SKM-1 (cell line): Measurements from ENCODE around the gene PRDM16.

Source experiments
- DNase-seq: peaks from one replicate; lab custom pipeline; 2025; ENCODE audit not compliant: unreplicated experiment; lab: John Stamatoyannopoulos, UW

The PRDM16 gene

DNA sequence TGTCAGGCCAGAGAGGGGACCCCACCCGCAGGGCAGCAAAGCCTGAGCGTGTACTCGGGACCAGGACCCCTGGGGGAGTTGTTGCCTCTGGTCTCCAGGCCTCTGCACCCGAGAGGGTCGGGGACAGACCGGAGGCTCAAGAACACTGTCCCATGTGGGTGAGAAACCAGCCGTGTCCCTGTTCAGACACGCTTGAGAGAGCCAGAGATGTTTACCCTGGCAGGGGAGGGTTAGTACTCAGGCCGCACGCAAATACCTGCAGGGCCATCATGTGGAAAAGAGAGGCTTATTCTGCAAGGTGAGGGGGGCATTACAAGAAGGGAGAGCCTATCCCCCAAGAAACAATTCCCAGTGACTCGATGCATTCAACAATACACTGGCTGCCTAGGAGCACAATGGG, 311.5 kb downstream of the PRDM16 start:
- DNase-seq = no peak

DNA sequence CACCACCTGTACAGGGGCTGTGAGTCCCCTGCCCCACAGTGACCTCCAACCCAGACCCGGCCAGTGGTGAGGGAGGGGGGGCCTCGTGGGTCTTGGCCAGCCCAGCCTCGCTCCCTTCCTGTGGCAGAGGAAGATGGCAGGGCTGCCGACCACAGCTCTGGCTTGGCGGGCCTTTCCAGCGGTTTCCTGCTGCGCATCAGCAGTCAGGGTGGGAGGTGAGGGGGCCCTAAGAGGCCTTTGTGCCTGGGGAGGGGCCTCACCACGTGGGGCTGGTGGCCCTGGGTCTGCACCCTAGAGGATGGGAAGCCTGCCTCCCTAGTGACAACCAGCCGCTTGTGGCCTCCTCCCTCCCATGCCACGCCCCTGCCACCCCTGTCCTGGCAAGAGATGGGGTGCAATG, 312.9 kb downstream of the PRDM16 start:
- no peak for DNase-seq

DNA sequence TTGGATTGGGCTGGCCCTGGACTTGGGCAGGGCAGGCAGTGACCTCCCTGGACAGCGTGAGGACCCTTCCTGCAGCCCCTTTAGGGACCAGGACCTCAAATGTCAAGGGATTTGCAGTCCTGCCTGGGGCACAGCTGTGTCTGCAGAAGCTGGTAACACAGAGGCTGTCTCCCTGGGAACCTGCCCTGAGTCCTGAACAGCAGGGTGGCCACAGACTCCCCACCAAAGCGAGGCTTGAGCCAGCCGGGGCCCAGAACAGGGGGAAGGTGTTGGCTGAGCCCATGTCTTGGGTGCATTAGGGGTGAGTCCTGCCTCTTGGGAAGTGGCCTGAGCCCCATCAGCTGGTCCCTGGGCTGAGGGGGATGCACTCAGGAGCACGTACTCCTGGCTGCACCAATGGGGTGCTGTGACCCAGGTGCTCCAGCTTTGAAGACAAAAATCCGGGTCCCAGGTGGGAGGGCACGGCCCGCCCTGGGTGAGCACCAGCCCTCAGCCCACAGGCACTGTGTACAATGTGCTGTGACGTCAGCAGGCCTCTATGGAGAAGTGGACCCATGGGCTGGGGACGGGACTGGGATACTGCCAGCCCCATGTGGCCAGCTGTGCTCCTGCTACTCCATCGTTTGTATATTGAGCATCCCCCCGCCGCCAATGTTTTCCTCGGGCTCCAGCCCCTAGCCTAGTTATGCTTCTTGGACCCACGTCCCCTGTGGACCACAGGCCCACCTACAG, 313.5 kb downstream of the PRDM16 start:
- DNase-seq = no peak

DNA sequence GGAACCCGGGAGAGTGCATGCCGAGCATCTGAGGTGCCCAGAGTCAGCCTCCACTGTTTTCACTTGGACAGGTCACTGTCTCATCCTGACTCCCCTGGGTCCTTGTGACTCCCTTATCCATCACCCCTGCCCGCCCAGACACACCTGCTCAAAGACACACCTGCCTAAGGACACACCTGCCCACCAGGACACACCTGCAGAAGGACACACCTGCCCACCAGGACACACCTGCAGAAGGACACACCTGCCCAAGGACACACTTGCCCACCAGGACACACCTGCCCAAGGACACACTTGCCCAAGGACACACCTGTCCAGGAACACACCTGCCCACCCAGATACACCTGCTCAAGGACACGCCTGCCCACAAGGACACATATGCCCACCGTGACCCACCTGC, 314.7 kb downstream of the PRDM16 start:
- DNase-seq = no peak

DNA sequence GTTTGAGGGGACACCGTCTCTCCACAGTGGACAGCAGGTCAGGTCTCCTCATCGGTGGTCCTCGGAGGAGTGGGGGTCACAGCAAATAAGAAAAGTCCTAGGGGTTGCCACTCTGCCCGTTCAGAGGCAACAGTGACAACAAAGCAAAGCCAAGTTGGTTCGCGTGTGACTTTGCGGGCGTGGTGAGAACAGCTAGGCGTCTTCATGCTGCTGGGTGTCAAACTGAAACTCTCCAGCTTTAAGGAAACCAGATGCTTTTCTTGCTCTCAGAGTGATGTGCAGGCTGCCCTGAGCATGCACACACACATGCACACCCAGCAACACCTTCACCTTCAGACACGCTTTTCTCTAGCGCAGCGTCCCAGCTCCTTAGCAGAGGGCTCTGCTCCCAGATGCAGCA, 315.4 kb downstream of the PRDM16 start:
- DNase-seq = no peak

DNA sequence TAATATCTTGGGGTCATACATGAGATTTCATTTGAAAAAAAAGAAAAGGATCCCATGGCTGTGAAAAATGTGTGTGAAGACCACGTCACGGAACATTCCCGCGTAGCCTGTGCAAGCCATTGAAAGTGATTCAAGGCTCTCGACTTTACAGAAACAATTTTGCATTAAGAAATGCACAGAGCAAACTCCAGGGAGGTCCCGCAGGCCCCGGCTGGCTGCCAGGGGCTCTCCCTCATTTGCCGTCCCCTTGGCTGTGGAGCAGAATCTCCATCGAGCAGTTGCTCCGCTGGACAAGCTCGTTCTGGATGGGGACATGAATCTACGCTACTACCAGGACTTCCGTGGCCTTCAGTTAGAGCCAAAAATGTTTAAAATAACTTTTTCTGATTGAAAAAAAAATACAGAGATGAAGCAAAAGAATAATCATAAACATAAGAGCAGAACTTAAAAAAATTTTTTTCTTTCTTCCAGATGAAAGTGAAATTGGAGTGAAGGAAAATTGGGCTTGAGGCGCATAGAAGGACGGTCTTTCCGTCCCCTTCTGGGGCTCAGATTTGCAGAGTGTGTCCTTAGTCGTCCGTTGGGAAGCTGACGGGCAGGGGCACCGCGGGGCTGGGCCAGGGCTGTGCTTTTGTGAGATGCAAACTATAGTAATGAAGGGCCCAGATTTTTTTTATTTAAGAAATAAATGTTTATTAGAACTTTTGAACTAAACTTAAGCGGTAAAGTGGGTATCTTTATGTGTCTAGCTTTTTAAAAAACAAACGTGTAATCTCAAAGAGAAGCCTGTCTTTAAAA, 317.4 kb downstream of the PRDM16 start:
- DNase-seq = no peak

DNA sequence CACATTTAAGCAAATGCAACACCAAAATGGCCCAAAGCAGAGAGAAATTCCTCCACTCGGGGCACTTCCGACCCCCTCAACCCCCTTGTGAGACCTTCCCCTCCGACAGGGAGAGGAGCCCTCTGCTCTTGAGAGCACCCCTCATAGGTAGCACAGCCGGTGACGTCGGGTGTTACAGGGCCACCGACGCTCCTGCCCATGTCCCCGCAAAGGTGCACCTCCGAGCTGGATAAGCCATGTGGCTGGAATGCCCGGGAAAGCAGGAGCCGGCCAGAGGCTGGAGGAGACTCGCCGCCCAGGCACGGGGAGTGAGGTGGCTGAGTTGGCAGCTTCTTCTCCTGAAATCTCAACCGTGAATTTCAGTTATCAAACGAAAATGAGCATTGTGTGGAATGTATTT, 318.4 kb downstream of the PRDM16 start:
- no peak for DNase-seq

DNA sequence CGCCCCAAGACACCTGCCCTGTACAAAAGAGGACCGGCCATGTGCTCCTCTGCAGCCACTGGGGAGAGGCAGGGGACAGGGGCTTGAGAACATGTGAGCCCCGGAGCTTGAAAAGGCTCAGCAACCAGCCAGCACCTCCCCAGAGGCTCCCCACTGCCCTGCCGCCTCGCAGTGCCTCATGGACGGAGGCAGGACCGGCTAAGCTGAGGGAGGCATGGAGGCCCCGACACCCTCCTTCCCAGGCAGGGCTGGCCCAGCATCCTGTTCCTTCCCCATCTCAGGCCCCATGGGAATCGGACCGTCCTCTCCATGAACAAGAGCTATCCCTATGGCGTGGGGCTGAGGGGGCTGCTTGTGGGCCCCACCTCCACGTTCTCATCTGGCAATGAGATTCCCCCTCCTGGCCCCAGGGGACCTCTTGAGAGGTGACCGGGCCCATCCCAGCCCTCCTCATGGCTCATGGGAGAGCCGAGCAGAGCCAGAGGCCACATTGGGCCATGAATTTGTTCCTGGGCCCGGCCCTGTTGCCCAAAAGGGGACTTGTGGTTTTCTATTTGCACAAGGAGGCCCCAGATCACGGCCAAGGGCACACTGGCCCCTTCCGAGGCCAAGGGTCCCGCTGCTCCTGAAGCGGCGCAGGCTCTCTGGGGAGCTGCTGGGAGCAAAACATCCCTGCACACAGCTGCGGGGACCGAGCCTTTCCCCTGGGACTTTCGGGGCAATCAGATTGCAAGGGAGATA, 320.3 kb downstream of the PRDM16 start:
- no peak for DNase-seq

DNA sequence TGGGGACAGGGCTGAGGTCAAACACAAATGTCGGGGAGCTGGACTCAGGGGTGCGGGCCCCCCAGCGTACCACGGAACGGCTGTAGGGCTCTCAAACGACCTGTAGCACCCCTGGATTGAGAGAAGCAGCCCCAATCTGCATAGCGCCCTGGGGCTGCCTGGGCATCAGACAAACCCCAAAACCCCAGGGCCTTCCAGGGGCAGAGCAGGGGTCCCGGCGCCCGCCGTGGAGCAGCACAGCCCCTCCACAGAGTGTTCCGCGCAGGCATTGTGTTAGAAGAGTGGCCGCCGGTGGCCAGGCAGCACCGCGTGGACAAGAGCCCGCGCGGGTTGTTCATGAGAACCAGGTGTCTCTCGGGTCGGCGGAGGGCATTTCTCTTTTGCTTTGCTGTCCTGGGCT, 321.3 kb downstream of the PRDM16 start:
- DNase-seq = no peak

DNA sequence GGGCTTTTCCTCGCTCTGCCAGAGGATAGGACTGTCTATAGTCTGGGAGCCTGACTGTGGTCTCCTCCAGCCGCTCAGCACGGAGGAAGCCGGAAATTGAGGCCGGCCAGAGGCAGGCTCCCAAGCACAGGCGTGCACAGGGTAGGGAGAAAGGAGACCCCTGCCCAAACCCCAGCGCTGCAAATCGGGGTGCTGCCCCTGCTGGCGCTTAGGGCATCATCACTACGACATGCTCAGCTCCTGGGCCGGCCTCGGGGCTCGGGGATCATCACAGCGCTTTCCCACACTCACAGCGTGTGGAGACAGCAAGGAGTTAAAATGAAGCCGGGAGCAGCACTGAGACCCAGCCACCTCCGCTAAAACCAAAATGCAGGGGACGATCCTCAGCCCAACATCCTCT, 322.7 kb downstream of the PRDM16 start:
- DNase-seq = no peak

DNA sequence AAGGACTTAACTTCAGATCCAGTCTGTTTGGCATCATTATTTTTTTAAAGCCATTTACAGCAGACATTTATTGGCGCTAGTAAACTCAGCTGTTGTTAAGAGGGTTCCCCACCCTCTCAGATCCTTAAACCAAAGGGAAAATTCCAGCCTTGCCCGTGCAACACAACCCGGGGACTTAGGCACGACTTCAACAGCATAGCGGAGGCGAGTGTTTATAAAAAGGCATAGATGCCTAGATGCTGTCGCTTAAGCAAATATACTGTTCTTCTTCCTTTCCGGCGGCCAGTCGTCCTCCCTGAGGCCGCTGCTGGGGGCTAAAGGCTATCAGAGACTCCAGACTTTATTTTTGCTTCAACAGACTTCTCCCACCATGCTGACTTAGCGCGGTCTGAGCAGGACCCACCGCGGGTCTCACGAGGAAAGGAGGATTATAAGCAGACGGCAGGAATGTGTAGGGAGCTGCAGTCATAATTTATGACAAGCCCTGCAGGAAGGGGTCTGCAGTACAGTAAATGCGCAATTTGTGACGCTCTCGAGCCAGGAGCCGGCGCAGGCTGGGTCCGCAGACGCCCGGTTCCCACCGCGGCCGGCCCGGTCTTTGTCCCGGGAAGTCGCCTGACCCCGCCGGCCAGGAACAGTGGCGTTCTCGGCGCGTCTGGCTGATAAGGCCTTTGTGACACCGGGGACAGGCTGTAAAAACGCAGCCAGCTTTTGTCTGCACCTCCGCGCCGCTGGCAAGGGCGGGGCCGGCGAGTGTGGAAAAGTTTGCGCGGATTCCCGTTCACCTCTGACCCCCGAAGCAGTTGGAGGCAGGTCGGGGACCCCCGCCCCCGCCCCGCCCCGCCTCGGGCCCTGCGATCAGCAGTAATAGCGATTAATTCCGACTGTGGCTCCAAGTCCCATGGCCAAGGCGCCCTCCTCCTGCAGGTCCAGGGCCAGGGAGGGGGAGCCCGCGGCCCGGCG, 324.3 kb downstream of the PRDM16 start:
- DNase-seq = no peak

DNA sequence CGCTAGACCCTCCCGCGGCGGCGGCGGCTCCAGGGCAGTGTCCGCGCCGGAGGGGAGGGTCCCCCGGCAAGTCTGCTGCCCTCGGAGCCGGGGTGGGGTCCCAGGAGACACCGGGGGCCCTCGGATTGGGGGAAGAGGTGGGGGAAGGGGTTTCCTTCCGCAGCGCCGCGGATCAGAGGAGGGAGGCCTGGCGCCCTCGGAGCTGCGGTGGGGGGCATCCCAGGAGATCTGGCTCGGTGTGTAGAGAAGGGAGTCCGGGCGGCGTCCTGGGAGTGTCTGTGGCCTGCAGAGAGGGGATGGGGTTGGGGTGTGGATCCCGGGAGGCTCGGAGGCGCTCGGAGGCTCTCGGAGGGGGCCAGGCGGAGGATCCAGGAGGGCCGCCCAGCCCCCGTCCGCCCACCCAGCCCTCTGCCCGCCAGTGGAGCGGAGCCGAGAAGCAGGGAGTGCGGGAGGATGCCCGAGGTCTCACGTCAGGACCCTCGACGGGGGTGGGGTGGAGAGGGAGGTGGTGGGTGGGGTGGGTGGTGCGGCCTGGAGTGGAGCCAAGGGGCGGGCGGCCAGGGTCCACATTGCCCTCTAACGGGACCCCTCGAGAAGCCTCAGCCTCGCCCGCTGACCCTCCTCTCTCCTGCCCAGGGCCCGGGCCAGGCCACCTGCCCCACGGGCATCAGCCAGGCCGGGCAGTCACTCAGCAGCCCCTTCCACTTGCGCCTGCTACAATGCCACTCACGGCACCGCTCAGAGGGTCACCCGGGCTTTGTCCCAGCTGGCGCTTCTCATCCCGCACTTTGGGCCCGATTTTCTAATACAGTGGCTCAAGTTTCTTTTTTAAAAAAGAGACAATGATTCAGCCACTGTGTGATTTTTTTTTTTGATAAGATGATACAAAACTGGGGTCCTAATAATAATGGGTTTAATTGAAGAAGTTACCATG, 325.3 kb downstream of the PRDM16 start:
- no peak for DNase-seq

DNA sequence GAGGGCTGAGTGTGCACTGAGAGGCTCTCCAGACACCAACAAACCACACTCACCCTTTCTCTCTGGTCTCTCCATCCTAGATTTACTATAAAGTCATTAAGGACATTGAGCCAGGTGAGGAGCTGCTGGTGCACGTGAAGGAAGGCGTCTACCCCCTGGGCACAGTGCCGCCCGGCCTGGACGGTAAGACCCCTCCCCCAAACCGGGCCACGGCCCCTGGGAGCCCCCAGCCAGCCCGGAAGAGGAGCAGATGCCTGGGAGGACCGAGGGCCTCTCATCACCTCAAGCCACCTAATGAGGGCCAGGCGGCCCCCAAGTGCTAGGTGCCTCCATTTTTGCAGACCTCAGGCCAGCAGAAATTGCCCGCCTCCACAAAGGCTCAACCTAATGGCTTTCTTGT, 327.4 kb downstream of the PRDM16 start:
- no peak for DNase-seq

DNA sequence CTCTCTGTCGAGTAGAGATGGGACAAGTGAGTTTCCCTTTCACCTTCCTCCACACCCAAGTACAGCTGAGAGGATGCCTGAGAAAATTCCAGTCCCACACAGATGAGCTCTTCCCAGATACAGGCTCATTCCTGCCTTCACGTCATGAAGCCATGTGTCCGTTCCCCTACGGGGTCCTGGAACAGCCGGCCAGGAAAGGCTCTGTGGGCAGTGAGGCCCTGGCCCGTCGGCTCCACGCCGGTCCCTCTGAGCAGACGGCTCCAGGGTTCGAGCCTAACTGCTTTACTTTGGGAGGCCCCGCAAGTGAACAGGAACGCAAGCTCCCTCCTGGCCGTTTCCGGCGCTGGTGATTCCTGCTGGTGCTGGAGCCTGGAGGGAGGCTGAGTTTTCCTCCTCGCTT, 328.3 kb downstream of the PRDM16 start:
- no peak for DNase-seq

DNA sequence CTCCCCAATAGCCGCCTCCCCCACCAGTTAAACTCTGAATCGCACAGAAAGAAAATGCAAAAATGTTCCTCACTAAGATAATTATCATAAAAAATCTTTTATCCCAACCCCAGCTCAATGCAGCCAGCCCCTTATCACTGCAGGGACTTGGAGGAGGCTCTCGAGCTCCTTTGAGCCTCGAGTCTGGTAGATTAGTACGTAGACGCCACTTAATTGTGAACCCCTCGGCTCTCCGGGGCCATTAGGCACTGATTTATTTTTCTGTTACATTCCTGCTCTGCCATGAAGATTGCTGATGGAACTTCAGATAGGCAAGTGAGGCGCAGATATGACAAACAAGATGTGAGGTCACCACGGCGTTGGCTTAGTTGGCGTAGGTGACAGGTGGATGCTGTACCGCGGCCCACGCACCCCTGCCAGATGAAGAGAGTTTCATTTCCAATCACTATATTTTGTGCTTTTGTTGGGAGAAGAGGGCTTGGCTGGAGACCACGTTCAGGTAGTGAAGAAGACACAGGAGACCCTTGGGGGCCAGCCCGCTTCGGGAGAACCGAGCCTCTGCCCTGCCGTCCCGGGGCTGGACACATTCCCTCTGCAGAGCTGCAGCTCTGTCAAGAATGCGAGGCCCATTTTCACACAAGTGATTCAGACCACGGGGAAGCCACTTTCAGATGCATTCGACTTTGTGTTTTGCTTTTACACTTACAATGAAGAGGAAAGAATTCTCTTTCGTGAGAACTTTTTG, 329.6 kb downstream of the PRDM16 start:
- no peak for DNase-seq

DNA sequence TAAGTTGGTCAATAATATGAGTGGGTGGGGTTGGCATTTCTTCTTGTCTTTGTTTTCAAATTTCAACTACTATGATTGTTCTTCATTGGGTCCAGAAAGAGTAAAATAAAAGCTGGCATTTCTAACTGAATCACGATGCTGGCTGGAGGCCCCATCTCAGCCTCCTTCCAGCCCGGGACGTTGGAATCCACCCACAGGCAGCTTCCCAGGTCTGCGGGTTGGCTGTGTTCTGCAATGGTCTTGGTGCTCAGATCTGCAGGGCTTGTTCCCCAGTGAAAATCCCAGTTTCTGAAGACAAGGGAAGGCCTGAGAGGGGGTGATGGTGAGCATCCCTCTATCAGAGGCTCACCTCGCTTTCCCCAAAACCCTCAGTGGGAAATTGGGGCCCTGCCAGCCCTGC, 330.7 kb downstream of the PRDM16 start:
- DNase-seq = no peak

DNA sequence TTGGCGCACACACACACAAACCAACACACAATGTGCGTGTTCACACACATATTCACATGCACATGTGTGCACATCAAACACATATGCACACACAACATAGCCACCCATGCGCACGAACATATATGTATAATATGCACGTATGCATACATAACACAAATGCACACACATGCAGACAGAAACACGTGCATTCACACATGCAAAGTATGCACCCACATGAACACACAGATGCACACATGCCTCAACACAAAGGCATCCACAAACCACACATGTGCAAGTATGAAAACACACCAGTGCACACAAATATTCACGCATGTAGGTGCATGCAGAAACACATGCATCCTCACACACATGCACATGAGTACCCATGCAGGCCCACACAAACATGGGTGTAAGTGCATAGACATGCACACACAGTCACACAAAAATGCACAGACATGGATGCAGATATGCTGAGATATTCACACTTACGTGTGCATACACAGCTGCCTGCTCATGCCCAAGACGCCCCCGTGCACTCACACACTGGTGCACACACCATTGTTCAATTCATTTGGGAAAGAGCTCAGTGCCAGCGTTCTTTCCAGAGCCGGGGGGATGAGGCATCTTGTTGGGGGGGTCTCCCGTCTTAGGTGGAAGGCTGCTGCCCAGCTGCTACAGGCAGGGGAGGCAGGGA, 332.7 kb downstream of the PRDM16 start:
- DNase-seq = no peak

DNA sequence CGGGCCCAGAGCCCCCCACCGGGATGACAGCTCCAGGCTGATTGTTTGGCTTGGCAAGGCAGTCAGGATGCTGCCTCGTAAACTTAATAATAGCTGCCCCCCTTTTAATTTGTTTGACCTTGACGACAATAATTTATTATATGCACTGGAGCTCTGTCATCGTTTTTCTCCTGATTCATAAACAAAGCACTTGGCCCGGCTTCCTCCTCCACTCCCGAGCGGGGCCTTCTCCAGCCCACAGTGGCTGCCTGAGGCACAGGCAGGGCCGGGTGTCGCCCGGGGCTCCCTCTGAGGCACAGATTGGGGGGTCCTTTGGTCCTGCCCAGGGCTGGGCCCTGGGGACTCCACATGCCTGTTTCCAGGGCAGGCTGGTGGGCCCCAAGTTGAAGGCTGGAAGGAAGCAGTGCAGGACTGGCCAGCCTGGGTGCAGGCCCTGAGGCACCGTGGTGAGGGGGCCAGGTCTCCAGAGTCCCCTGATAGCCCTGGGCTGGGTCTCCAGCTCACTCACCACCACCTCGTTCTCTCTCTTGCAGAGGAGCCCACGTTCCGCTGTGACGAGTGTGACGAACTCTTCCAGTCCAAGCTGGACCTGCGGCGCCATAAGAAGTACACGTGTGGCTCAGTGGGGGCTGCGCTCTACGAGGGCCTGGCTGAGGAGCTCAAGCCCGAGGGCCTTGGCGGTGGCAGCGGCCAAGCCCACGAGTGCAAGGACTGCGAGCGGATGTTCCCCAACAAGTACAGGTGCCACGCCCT, 333.4 kb downstream of the PRDM16 start:
- no peak for DNase-seq
